Right renal pelvis (tissue), 4 donors: ENCODE data around the gene DNAJB11. TPM values are rescaled to one million over a fixed set of nuclear protein-coding genes. Genes with fewer than 3 reads are reported as not detected.
"Not testable (repeated sequence)": the region's sequence is repeated elsewhere in the genome, so short reads cannot be mapped to it uniquely, and the experiment has no call there.

ENCODE experiments used
- DNase-seq, 4 donors: peaks; one replicate each; pipeline ENCODE4 v3.0.0-alpha.2; 2013; ENCODE audit warnings: low read depth in 4 of 4, low spot score in 3 of 4, missing footprints in 1 of 4
- polyA plus RNA-seq, 4 donors: library from polyadenylated mRNA; unstranded; fragments of 120-200 nt; gene quantifications; one replicate each; pipeline ENCODE4 v1.2.1, GENCODE V29; 2013; ENCODE audit not compliant: insufficient read length in 4 of 4

Gene DNAJB11
- polyA plus RNA-seq, 4 donors, result 74.0 to 82.5 (median 78.9) TPM

DNA sequence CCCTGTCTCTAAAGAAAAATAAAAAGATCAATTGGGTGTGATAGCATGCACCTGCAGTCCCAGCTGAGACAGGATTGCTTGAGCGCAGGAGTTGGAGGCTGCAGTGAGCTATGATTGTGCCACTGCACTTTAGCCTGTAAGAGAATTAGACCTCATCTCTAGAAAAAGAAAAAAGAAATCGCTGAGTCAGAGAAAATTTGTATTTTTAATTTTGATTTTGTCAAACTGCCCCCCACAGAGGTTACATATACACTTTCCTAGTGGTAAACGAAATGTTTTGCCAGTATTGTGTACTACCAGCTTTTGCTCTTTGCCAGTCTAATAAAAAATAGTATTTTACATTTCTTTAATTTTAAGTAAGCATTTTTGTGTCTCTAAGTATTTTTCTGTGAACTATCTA is 21.0 kb upstream of the DNAJB11 start:
- no peak for DNase-seq

GRCh38 chr3:186551387-186551786 is 19.1 kb upstream of the DNAJB11 start:
- no peak for DNase-seq

GRCh38 chr3:186552408-186553031 is 18.0 kb upstream of the DNAJB11 start:
- DNase-seq, result no peak

DNA sequence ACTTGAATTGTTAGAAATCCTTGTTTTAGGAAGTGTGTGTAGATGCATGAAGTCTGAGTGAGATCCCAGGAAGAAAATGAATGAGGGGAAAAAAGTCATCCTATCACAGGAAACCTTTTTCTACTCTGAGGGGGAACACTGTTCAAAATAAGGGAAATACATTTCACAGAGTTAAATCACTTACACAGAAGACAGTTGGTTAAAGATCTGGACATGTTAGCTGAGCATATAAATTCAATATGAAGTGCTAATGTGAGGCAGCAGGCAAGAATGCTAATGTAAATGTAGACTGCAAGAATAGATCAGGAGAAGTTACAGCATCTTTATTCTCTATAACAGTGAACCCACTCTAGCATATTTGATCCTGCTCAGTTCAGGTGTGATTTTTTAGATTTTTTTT is 5.9 kb upstream of the DNAJB11 start:
- DNase-seq, result no peak

GRCh38 chr3:186566772-186567071 is 3.8 kb upstream of the DNAJB11 start:
- DNase-seq, result no peak

GRCh38 chr3:186567072-186567921 is 3.2 kb upstream of the DNAJB11 start, which contains the start of gene TBCCD1:
Gene TBCCD1 (minus strand): TSS chr3:186567339. CDS start chr3:186564329, 3,010 bp downstream.
- peak; percentile 84 to 90 (median 86) for DNase-seq

GRCh38 chr3:186569361-186569760 is 1.2 kb upstream of the DNAJB11 start:
- DNase-seq, result not testable (repeated sequence)

DNA sequence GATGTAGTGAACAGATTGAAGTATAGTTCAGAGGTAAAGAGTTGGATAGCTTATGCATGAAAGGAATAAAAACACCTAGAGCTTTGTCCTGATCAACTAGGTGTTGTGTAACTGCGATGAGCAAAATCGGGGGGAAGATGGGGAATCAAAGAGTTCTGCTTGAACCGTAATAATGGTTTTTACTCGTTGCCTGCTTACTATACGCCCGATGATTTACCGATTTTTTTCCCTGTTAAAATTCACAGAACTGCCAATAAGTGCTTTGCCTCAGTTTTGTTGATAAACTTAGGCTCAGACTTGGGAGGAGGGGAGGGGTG is 783 bp upstream of the DNAJB11 start:
- no peak for DNase-seq

- no peak for DNase-seq
Observed at GRCh38 chr3:186570941-186571643, 572 bp downstream of the DNAJB11 start.

DNA sequence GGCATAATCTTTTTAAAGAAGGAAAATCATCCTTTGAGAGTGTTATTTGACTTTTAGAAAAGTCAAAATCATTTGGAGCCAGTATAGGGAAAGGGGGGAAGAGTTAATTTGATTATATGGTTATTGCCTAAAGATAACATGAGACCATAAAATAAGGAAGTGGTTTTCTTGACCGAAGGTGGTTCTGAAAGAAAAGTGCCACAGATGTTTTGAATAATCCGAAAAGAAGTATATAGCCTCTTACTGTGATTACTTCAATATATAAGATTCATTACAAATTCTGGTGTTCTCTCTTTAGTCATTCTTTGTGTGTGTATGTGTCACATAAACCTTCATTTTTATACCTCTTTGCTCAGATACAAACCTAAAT is 1.1 kb downstream of the DNAJB11 start:
- DNase-seq, result no peak

GRCh38 chr3:186577521-186577920 is 7.0 kb downstream of the DNAJB11 start:
- no peak for DNase-seq

DNA sequence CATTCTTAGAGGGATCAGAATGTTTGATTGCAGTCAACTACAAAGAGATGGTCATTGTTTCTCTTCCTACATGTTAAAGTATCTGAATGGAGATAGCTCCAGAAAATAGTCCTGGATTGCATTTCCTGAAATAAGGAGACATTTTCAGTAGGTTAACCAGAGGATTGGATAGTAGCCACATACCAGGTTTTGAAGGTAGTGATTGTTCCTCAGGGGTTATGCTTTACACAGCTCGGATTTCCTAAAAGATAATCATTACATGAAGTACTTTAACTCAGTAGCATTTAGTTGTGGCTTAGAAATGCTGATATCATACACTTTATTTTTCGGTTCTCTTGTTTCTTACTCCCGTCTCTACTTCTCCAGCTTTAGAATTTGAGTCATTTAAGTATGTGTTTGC is 10.3 kb downstream of the DNAJB11 start:
- no peak for DNase-seq

GRCh38 chr3:186582541-186582940 is 12.0 kb downstream of the DNAJB11 start:
- no peak for DNase-seq

DNA sequence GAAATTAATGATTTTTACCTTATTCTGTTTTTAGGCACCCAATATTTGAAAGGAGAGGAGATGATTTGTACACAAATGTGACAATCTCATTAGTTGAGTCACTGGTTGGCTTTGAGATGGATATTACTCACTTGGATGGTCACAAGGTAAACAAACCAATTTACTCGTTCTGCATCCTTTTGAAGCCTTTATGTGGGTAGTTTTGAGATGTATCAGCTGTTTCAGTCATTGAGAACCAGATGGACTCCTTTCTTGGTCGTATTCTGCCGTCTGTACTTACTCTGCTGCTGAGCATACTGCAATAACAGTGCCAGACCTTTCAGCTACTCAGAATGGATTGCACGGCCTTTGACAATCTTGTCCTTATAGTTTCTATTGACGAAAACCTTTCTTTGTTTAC is 13.3 kb downstream of the DNAJB11 start:
- no peak for DNase-seq

- not testable (repeated sequence) for DNase-seq
Observed at GRCh38 chr3:186586245-186586644, 15.7 kb downstream of the DNAJB11 start.

DNA sequence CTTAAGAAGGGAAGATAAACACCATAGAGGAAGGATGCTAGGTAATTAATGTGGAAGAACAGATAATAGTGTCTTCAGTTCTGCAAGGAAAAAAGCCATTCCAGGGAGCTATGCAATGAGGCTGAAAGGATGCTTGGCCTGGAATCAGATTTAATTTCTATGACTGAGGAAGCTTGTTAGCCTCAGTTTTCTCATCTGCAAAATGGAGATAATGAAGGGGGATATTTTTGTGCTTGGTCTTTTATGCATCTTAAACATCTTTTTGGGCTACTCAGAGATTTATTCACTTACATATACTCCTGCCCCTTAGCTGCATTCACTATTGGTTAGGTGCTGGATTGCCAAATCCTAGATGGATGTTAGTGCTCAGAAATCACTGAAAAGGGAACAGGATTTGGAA is 16.7 kb downstream of the DNAJB11 start:
- DNase-seq, result no peak

DNA sequence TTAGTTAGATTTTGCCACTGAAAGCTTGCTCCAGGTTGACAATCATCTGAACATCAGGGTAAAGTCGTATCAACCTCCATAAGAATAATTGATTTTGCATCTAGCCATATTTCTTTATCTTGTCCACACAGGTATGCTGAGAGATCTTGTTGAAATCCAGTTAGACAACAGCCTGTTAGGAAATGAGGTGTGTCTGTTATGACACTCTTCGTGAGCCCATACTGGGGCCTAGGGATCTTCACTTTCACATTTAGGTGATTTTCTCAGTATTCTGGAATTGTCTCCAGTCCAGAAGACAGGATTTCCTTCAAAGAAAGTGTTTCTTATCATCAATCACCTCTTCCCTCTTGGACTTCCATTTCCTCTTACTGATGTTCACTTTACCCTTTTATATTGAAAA is 18.1 kb downstream of the DNAJB11 start:
- no peak for DNase-seq

DNA sequence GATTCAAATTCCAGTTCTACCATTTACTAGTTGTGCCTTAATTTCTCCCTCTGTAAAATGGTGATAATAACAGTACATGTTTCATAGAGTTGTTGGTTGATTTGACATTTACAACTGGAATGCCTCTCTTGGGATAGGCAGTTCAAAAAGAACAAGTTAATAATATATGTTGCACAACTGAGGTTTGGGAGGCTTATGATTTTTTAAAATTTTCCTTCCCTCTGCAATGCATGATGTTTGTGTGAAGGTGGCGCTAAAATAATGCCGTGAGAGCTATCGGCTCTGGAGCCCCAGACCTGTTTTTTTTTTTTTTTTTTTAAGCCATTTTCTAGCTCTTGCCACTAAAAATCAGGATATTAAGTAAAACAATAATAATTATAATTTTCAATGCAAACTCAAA is 18.6 kb downstream of the DNAJB11 start:
- no peak for DNase-seq

- no peak for DNase-seq
Observed at GRCh38 chr3:186589856-186590579, 19.5 kb downstream of the DNAJB11 start.

- no peak for DNase-seq
Observed at GRCh38 chr3:186590580-186591295, 20.2 kb downstream of the DNAJB11 start.

DNA sequence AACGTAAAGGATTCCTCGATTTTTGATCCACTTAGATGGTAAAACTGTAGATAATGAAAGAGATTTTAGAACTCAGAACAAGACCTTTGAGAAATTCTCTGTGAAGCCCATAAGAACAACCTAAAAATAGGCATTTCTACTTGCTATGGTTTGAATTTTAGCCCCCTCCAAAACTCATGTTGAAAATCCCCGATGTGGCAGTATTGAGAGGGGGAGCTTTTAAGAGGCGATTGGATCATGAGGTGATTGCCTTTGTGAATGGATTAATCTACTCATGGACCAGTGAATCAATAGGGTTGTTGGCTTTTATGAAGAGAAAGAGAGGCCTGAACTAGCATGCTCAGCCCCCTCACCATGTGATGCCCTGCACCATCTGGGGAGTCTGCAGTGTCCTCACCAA is 22.2 kb downstream of the DNAJB11 start:
- no peak for DNase-seq
